ENCODE measurements around the gene ABCA1.

DNA sequence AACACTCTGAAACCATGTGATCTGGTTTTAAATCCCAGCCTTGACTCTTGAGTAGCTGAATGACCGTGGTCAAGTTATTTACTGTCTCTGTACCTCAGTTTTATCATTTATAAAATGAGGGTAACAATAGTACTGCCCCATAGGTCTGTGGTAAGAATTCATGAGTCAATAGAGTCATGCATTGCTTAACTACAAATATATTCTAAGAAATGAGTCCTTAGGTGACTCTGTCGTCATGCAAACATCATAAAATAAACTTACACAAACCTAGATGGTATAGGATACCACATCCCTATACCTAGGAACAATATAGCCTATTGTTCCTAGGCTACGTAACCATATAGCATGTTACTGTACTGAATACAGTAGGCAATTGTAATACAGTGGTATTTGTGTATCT lies 20.3 kb upstream of the ABCA1 start:
- TF ChIP-seq, protein P1, sequence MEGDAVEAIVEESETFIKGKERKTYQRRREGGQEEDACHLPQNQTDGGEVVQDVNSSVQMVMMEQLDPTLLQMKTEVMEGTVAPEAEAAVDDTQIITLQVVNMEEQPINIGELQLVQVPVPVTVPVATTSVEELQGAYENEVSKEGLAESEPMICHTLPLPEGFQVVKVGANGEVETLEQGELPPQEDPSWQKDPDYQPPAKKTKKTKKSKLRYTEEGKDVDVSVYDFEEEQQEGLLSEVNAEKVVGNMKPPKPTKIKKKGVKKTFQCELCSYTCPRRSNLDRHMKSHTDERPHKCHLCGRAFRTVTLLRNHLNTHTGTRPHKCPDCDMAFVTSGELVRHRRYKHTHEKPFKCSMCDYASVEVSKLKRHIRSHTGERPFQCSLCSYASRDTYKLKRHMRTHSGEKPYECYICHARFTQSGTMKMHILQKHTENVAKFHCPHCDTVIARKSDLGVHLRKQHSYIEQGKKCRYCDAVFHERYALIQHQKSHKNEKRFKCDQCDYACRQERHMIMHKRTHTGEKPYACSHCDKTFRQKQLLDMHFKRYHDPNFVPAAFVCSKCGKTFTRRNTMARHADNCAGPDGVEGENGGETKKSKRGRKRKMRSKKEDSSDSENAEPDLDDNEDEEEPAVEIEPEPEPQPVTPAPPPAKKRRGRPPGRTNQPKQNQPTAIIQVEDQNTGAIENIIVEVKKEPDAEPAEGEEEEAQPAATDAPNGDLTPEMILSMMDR (conservative IDR thresholded peaks at IDR 0.05; ENCODE audit: low read length), result no peak
- TF ChIP-seq EZH2phosphoT487 (IDR thresholded peaks at IDR 0.05; ENCODE audit: borderline replicate concordance, low read depth, low read length), result no peak
